Heart left ventricle (tissue), 16 donors: ENCODE measurements around the gene ELP1. TPM values are rescaled to one million over a fixed set of nuclear protein-coding genes. Genes with fewer than 3 reads are reported as not detected.

Source experiments
- ATAC-seq, 4 donors: fragments of 200-7000 bp; cut with Tn5 transposase; one replicate each; pipeline ENCODE4 v1.9.1; 2020 to 2022; ENCODE audit warnings: moderate library complexity in 4 of 4, mild to moderate bottlenecking in 3 of 4, moderate number of reproducible peaks in 1 of 4
- DNase-seq, 5 donors: peaks; one replicate each; pipeline ENCODE4 v3.0.0-alpha.2; 2020
- H3K27ac ChIP-seq, 12 donors: fragments of 200-600 bp; sonication (generic) in 4 of 12; one replicate each; pipeline versions ENCODE4 v1.5.0 to v1.8.0; 2016 to 2022; ENCODE audit warnings: mild to moderate bottlenecking in 2 of 12
- H3K27me3 ChIP-seq, 9 donors: fragments of 200-600 bp; sonication (generic) in 2 of 9; one replicate each; pipeline versions ENCODE4 v1.5.1 to v1.8.0; 2016 to 2022; ENCODE audit warnings: mild to moderate bottlenecking in 3 of 9
- H3K36me3 ChIP-seq, 9 donors: fragments of 200-600 bp; sonication (generic) in 2 of 9; one replicate each; pipeline versions ENCODE4 v1.5.0 to v1.8.0; 2018 to 2022; ENCODE audit warnings: mild to moderate bottlenecking in 2 of 9
- H3K4me1 ChIP-seq, 12 donors: fragments of 200-600 bp; sonication (generic) in 4 of 12; one replicate each; pipeline versions ENCODE4 v1.5.0 to v1.8.0; 2016 to 2022; ENCODE audit warnings: mild to moderate bottlenecking in 3 of 12
- H3K4me3 ChIP-seq, 12 donors: fragments of 200-600 bp; sonication (generic) in 4 of 12; one replicate each; pipeline versions ENCODE4 v1.5.0 to v1.8.0; 2017 to 2022; ENCODE audit warnings: mild to moderate bottlenecking in 9 of 12, moderate library complexity in 4 of 12
- H3K9me3 ChIP-seq, 12 donors: fragments of 200-600 bp; sonication (generic) in 4 of 12; one replicate each; pipeline versions ENCODE4 v1.5.0 to v1.8.0; 2016 to 2022; ENCODE audit warnings: mild to moderate bottlenecking in 1 of 12
- CTCF ChIP-seq, 12 donors: fragments of 200-600 bp; sonication (generic) in 4 of 12; IDR thresholded peaks; one replicate each; pipeline versions ENCODE4 v1.5.0 to v1.8.0; 2018 to 2022; ENCODE audit warnings: antibody characterized with exemption in 12 of 12, mild to moderate bottlenecking in 5 of 12
- POLR2A ChIP-seq, 2 donors: fragments of 450-650 bp; IDR thresholded peaks; one replicate each; pipeline ENCODE4 v1.6.1; 2017; ENCODE audit warnings: antibody characterized with exemption in 2 of 2, mild to moderate bottlenecking in 2 of 2, moderate library complexity in 2 of 2
- WGBS, 4 donors: extraction: QIAGEN DNeasy Blood & Tissue Kit in 2 of 4; methylation state at CpG; one replicate each; pipeline versions ENCODE4 v1.1.5 to v1.1.7; 2013 to 2018; 5-methylcytosine and 5-hydroxymethylcytosine counted together
- intact Hi-C, 10 donors: fragments of 100-400 bp; cut with DNase I; formaldehyde crosslinking; loops; one replicate each; pipeline versions ENCODE4 v1.11.1 to v1.14.2; 2022
- polyA plus RNA-seq, 2 donors: library from polyadenylated mRNA; stranded (reverse); fragments of 200-250 nt; gene quantifications; one replicate each; pipeline ENCODE4 v1.2.3, GENCODE V29; 2013
- total RNA-seq, 9 donors: library from RNA; depleted of rRNA in 2 of 9; stranded (reverse); fragments of >200 nt in 2 of 9; fragmentation: NEBNext Ultra II Directional in 3 of 9; extraction: Animal tissue kit (Norgen Biotek cat#: 25700) in 3 of 9; gene quantifications; one replicate each; pipeline versions ENCODE4 v1.1.0 to v1.2.4, GENCODE V29; 2016 to 2023
- donor health status: ischemic (EF 13 %, LVEDD 7.1; RV severe dilation, severe dysfunction).
- donor health status: healthy with polysubstance abuse.
- donor health status: DM: no; HTN: yes; CAD: no.
- donor health status: DM: no; HTN: no; CAD: no.
- donor health status: ischemic (EF 25% LVEDD 6.9; RV normal size, moderate dysfunction).
- donor health status: ischemic (EF 25% LVEDD 5.7; RV mildly dilated, moderate dysfunction).
- donor health status: healthy.
- donor health status: DM: yes; HTN: yes; CAD: no.
- donor health status: ischemic (EF 35%, LVEDD 5.7; RV mildly dilated, moderate dysfunction).
- donor health status: nonischemic (EF 11% LVEDD 7.7; RV severe dilation, severe dysfunction).
- donor health status: DM: yes; HTN: yes; CAD: no.
- donor health status: PGD.
- donor health status: ischemic (EF 29% LVEDD 5.4; RV normal size, mild dysfunction).
- donor health status: nonischemic (EF 23%, LVEDD 6.1; RV moderate dilation, normal function).

Gene ELP1
- total and polyA plus RNA-seq, 11 donors = 7.8 to 32.0 (median 20.5) TPM

GRCh38 chr9:108830272-108830671 lies 103.7 kb downstream of the ELP1 start:
- no peaks in the 10 kb centered on the region for H3K36me3 ChIP-seq
- peaks cover 0 to 9% (median 4%) of the 10 kb centered on the region in 12 donors for H3K4me1 ChIP-seq
- ATAC-seq = no peak
- intact Hi-C loops = no loop called here
- no peak for DNase-seq
- no peaks in the 10 kb centered on the region for H3K9me3 ChIP-seq
- no peak overlapping the region for H3K4me3 ChIP-seq
- no peaks in the 10 kb centered on the region for H3K27me3 ChIP-seq
- H3K27ac ChIP-seq = no peak overlapping the region
- WGBS, 4 donors = 49 to 72% (median 59%) methylated on average over 2 of the region's 2 CpGs
- TF ChIP-seq POLR2A (IDR thresholded peaks at IDR 0.05) (no peak), CTCF (IDR thresholded peaks at IDR 0.05) (no peak)

- ATAC-seq = no peak
- TF ChIP-seq CTCF (IDR thresholded peaks at IDR 0.05) = no peak
- no peak for TF ChIP-seq POLR2A (IDR thresholded peaks at IDR 0.05)
- H3K36me3 ChIP-seq = no peaks in the 10 kb centered on the region
- peaks cover 0 to 15% (median 0%) of the 10 kb centered on the region in 12 donors for H3K9me3 ChIP-seq
- H3K27ac ChIP-seq = no peak overlapping the region
- intact Hi-C loops = no loop called here
- no peaks in the 10 kb centered on the region for H3K4me1 ChIP-seq
- H3K4me3 ChIP-seq = no peak overlapping the region
- 76 to 93% (median 87%) methylated on average over 3 of the region's 3 CpGs for WGBS, 4 donors
- DNase-seq = no peak
- H3K27me3 ChIP-seq = no peaks in the 10 kb centered on the region
Observed at GRCh38 chr9:108823829-108824228, 110.1 kb downstream of the ELP1 start.

Other genes starting within 250 kb of the ELP1 start
- gene ACTL7B, start 78.1 kb downstream of the ELP1 start, total RNA-seq = not detected
- not detected for gene ACTL7B, start 78.1 kb downstream of the ELP1 start, polyA plus RNA-seq
- not detected for gene ACTL7A, start 71.9 kb downstream of the ELP1 start, total RNA-seq
- gene ACTL7A, start 71.9 kb downstream of the ELP1 start, polyA plus RNA-seq = not detected
- gene ABITRAM, start 276 bp upstream of the ELP1 start, total RNA-seq = 10 to 100 TPM in 7 of 9 donors, 1 to 10 TPM in 2; 8.2 to 17.0 (median 12.9) TPM
- gene ABITRAM, start 276 bp upstream of the ELP1 start, polyA plus RNA-seq = 10 to 100 TPM; 12.9 to 15.6 TPM
- 10 to 100 TPM; 51.2 to 76.3 (median 62.7) TPM for gene CTNNAL1, start 79.4 kb upstream of the ELP1 start, total RNA-seq
- gene CTNNAL1, start 79.4 kb upstream of the ELP1 start, polyA plus RNA-seq = 100 to 1,000 TPM in 1 of 2 donors, 10 to 100 TPM in 1; 54.4 to 165 TPM
- 100 to 1,000 TPM in 5 of 9 donors, 10 to 100 TPM in 4; 84.4 to 174 (median 103) TPM for gene TMEM245, start 185.8 kb upstream of the ELP1 start, total RNA-seq
- gene TMEM245, start 185.8 kb upstream of the ELP1 start, polyA plus RNA-seq = 10 to 100 TPM; 16.7 to 79.7 TPM
- 1 to 10 TPM in 7 of 9 donors, under 1 TPM in 2; 0.42 to 2.5 (median 1.8) TPM for gene FRRS1L, start 233.1 kb upstream of the ELP1 start, total RNA-seq
- under 1 TPM; 0.04 to 0.08 TPM for gene FRRS1L, start 233.1 kb upstream of the ELP1 start, polyA plus RNA-seq